Stimulated activated CD4-positive, alpha-beta T cell treated with anti-CD3 and anti-CD28 coated beads, Interleukin-1b, Interleukin-23, amount 100 ng/mL, for 1 hour (primary cell): ENCODE measurements around the gene GPR31.

Source experiments
- DNase-seq, 2 donors: peaks; one replicate each; pipeline ENCODE4 v3.0.0-alpha.2; 2020; ENCODE audit warnings: low read depth in 2 of 2

Gene GPR31

GRCh38 chr6:167118006-167118405, 39.8 kb downstream of the GPR31 start:
- no peak for DNase-seq

- no peak for DNase-seq
Observed at GRCh38 chr6:167116838-167117228, 40.9 kb downstream of the GPR31 start.

GRCh38 chr6:167116109-167116837, 41.5 kb downstream of the GPR31 start:
- no peak for DNase-seq

- no peak for DNase-seq
Observed at GRCh38 chr6:167115054-167115453, 42.7 kb downstream of the GPR31 start.

- DNase-seq: peak in 1 of 2 donors; percentile 13
Observed at GRCh38 chr6:167113935-167114910, 43.6 kb downstream of the GPR31 start.

GRCh38 chr6:167113047-167113754, 44.6 kb downstream of the GPR31 start:
- DNase-seq: no peak

GRCh38 chr6:167112421-167112820, 45.4 kb downstream of the GPR31 start:
- DNase-seq: no peak

GRCh38 chr6:167111597-167111996, 46.2 kb downstream of the GPR31 start:
- DNase-seq: no peak

GRCh38 chr6:167109651-167110050, 48.1 kb downstream of the GPR31 start:
- no peak for DNase-seq

GRCh38 chr6:167108278-167108677, 49.5 kb downstream of the GPR31 start:
- no peak for DNase-seq

GRCh38 chr6:167107787-167108186, 50.0 kb downstream of the GPR31 start:
- DNase-seq: no peak

GRCh38 chr6:167106406-167106805, 51.4 kb downstream of the GPR31 start:
- no peak for DNase-seq
